ENCODE measurements around the gene HDLBP.

GRCh38 chr2:241238693-241239198 is 76.7 kb downstream of the HDLBP start:
- TF ChIP-seq POLR2A (IDR thresholded peaks at IDR 0.05; ENCODE audit: low read length) (no peak), GATA1 (IDR thresholded peaks at IDR 0.05; ENCODE audit: low read depth, low read length) (no peak)

Measured in erythroblast (primary cell).